ENCODE data around the gene PACRG. TPM values are rescaled to one million over a fixed set of nuclear protein-coding genes. Genes with fewer than 3 reads are reported as not detected.
A peak's percentile ranks its signal among the peaks of the same experiment; 100 is the strongest.
"Not testable (repeated sequence)": the region's sequence is repeated elsewhere in the genome, so short reads cannot be mapped to it uniquely, and the experiment has no call there.

PACRG gene
- total RNA-seq, 1 experiment from 2014 or later, result not detected

DNA sequence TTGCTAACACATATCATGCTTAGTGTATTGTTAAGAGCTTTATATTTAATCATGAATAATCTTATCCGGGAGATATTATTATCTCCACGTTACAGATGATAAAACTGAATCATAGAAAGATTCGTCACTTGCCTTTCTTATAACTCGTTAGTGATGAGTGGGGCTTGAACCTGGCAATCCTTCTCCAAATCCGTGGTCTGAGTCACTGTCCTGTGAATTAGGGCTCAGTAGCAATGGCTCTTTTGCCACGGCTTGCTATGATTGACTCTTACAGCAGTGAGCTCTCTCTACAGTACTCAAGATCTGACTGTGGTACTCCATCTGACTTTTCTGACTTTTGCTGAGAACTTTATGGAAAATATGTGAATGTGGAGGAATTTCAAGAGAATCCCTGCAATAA lies 246.9 kb downstream of the PACRG start:
- Histone ChIP-seq H3K27me3 (no peaks in the 10 kb centered on the region), H3K36me3 (no peaks in the 10 kb centered on the region), H3K9me3 (no peaks in the 10 kb centered on the region), H3K4me3 (no peak overlapping the region)
- DNase-seq, result no peak

DNA sequence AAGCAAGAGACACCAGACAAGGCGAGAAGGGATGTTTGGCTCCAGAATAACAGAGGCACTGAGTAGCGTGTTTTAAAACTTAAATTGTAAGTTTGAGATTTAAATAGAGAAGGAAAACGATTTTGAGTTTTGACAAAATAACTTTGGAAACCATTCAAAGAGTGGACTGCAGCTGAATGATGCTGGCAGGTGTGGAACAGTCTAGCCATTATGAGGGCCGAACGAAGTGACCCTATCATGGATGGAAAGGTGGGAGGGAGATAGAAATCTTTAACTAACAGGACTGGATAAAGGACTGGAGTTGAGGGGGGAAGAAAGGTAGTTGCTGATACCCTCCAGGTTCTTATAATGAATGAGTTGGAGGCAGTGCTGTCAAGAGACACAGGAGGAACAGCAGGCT lies 248.4 kb downstream of the PACRG start:
- Histone ChIP-seq H3K9me3 (no peaks in the 10 kb centered on the region), H3K4me3 (no peak overlapping the region), H3K36me3 (no peaks in the 10 kb centered on the region), H3K27me3 (no peaks in the 10 kb centered on the region)
- no peak for DNase-seq

DNA sequence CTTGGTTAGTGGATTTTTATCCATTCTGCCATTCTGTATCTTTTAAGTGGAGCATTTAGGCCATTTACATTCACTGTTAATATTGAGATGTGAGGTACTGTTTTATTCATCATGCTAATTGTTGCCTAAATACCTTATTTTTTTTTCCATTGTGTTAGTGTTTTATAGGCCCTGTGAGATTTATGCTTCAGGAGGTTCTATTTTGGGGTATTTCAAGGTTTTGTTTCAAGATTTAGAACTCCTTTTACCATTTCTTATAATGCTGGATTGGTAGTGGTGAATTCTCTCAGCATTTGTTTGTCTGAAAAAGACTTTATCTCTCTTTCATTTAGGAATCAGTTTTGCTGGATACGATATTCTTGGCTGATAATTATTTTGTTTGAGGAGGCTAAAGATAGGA lies 255.5 kb downstream of the PACRG start:
- not testable (repeated sequence) for H3K27me3 ChIP-seq, H3K4me3 ChIP-seq, H3K9me3 ChIP-seq, H3K36me3 ChIP-seq, DNase-seq

DNA sequence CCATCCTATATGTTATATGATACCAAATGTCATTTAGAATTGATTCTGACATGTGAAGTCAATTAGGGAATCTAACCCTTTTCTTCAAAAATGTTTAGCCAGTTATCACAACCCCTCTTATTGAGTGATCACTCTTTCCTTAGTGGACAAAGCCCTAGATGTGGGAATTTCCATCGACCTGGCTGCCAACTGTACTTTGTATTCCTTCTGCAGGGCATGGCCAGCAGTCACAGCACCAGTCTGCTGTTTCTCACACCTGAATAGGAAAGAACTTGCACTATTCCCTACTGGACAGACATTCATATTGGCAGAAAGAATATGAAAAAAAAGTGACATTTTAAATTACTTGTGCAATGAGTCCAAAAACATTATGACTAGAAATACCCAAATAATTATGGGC lies 271.0 kb downstream of the PACRG start:
- Histone ChIP-seq H3K36me3 (no peaks in the 10 kb centered on the region), H3K27me3 (no peaks in the 10 kb centered on the region), H3K9me3 (no peaks in the 10 kb centered on the region), H3K4me3 (no peak overlapping the region)
- no peak for DNase-seq

DNA sequence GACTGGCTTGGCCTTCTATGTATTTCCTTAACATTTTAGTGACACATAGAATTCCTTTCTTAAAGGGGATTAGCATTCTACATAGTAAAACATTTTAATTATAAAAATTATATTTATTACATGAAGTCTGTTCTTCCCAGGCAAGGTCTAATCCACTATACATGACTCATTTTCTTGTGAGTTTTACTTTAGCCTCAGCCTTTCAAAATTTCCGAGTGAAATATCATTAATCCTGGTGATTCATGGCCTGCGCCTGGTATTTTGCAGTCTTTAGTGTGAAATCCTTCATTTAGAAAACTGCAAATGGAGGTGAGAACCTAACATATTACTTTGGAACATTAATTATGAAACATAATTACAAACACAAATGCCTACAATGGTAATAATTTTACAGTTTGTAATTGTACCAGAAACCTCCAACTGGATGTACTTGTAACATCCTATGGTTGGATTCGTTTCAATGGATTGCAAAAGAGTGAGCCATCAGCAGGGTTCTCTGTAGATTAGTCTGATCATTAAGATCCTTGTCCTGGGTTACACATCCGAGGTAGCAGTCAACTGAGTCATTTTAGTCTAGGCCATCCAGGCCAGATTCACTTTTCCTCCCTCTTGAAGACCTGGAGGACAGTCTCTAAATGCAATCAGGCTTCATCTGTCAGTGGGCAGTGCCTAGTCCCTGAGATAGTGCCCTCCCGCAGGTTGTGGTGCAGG lies 272.0 kb downstream of the PACRG start:
- H3K36me3 ChIP-seq, result no peaks in the 10 kb centered on the region
- DNase-seq, result peak; percentile 6
- no peaks in the 10 kb centered on the region for H3K9me3 ChIP-seq
- no peak overlapping the region for H3K4me3 ChIP-seq
- H3K27me3 ChIP-seq, result no peaks in the 10 kb centered on the region

DNA sequence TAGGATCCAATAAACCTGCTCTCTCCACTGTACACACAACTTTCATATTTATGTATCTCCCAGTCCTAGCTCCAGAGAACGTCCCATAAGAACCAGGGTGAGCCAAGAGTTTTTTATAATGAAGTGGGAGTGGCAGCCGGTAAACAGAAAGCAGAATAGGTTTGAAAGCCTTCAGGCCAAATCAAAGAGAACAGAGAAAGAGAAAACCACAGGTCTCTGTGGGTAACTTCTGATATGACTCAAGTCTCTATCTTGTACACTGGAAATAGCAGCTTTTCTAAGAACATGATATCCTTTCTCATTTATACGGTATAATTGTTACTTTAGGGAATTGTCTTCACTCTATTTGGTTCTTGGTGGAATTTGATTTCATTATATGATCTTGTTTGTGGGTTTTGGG lies 273.6 kb downstream of the PACRG start:
- no peaks in the 10 kb centered on the region for H3K27me3 ChIP-seq
- no peak overlapping the region for H3K4me3 ChIP-seq
- H3K9me3 ChIP-seq, result no peaks in the 10 kb centered on the region
- no peaks in the 10 kb centered on the region for H3K36me3 ChIP-seq
- DNase-seq, result no peak

DNA sequence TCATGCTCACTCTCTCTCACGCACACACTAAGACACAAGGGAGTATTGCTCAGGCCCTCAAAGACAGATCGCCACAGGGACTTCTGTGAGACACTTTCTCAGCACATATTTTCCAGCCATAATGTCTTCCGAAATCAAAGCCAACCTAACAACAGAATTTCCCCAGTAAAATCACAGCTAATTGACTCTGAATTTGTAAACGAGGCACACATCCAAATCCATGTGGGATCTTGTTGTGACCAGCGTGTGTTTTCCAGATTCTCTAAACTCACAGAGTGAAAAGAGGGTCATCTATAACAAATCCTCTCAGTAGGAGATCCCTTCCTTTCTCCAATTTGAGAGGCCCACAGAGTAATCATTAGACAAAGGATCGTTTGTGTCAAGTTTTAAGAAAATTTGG lies 280.4 kb downstream of the PACRG start:
- H3K9me3 ChIP-seq, result no peaks in the 10 kb centered on the region
- no peak overlapping the region for H3K4me3 ChIP-seq
- no peak for DNase-seq
- H3K27me3 ChIP-seq, result no peaks in the 10 kb centered on the region
- H3K36me3 ChIP-seq, result no peaks in the 10 kb centered on the region

DNA sequence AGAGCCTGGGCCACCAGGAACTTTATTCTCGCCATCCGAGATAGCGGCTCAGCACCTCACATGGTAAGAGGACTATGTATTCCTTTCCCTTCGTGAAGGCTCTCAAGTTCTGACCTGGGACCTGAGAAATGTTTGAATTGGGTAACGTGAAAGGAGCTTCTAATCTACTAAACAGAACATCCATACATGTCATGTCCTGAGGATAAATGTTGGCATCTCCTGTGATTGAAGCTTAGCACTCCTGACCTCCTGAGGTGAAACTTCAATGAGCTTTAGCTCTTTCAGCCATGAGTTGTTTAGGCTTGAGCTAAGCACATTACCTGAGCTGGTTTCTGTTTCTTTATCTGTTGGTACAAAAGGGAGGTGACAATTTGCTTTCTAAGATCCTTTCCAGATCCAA lies 280.9 kb downstream of the PACRG start:
- Histone ChIP-seq H3K9me3 (no peaks in the 10 kb centered on the region), H3K36me3 (no peaks in the 10 kb centered on the region), H3K4me3 (no peak overlapping the region), H3K27me3 (no peaks in the 10 kb centered on the region)
- DNase-seq, result no peak

DNA sequence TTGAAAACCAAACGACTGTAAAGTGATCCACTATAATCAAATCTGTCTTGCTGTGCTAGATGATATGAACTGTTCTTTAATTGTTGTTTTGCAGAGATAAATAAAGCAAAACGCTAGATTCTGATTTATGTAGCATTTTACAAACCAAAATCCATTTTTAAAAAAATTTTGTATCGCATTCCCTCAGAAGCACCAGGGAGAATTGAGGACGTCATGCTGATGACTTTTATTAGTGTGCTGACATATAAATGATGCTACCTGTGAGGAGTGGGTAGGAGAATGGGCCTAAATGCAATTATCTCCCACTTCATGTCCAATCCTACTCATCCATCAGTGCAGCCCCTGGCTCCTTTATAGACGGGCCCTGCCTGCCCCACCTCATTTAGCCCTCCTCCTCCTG lies 282.4 kb downstream of the PACRG start:
- Histone ChIP-seq H3K36me3 (no peaks in the 10 kb centered on the region), H3K9me3 (no peaks in the 10 kb centered on the region), H3K4me3 (no peak overlapping the region), H3K27me3 (no peaks in the 10 kb centered on the region)
- no peak for DNase-seq

DNA sequence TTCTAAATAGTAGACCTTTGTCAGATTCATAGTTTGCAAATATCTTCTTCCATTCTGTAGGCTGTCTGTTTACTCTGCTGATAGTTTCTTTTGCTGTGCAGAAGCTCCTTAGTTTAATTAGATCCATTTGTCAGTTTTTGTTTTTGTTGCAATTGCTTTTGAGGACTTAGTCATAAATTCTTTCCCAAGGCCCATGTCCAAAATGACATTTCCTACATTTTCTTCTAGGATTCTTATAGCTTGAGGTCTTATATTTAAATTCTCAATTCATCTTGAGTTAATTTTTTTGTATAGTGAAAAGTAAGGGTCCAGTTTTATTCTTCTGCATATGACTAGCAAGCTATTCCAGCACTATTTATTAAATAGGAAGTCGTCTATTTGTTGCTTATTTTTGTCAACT lies 287.0 kb downstream of the PACRG start:
- no peaks in the 10 kb centered on the region for H3K9me3 ChIP-seq
- DNase-seq, result no peak
- H3K27me3 ChIP-seq, result no peaks in the 10 kb centered on the region
- no peaks in the 10 kb centered on the region for H3K36me3 ChIP-seq
- no peak overlapping the region for H3K4me3 ChIP-seq

DNA sequence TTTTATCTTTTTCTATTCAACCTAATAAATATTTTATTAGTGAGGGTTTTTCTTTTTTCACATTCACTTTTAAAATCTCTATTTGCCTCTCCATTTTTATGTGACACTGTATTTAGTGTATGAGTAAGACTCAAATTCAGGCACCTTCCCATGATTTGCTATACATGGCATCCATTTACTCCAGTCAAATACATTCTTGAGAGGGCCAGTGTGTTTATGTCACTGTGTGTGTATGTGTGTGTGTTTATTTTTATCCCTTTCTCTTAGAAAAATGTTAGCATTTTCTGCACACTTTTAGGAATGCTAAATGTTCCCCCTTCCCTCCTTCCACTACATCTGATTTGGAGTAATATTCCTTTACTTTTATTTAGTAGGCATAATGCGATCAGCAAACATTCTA lies 290.0 kb downstream of the PACRG start:
- H3K27me3 ChIP-seq, result no peaks in the 10 kb centered on the region
- no peak for DNase-seq
- no peak overlapping the region for H3K4me3 ChIP-seq
- H3K9me3 ChIP-seq, result no peaks in the 10 kb centered on the region
- no peaks in the 10 kb centered on the region for H3K36me3 ChIP-seq

DNA sequence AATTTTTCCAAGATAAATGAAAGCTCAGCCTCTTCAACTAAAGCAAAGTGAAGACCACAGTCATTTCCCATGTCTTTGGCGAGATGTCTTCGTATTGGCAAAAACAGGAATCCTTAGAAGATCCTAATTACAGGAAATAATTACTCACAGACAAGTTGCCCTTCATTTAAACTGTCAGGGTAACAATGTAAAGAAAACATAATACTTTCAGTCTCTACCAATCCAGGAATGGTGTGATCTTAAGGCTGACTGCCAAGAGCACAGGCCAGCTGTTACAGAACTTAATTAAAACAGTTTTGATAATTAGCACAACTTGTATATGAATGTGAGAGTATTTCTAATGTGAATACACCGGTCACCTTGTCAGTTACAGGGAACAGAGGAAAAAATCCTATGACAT lies 292.2 kb downstream of the PACRG start:
- H3K9me3 ChIP-seq, result peaks cover 5% of the 10 kb centered on the region; the same call in 1 of the 2 replicates
- DNase-seq, result no peak
- H3K27me3 ChIP-seq, result no peaks in the 10 kb centered on the region
- H3K4me3 ChIP-seq, result no peak overlapping the region
- no peaks in the 10 kb centered on the region for H3K36me3 ChIP-seq

DNA sequence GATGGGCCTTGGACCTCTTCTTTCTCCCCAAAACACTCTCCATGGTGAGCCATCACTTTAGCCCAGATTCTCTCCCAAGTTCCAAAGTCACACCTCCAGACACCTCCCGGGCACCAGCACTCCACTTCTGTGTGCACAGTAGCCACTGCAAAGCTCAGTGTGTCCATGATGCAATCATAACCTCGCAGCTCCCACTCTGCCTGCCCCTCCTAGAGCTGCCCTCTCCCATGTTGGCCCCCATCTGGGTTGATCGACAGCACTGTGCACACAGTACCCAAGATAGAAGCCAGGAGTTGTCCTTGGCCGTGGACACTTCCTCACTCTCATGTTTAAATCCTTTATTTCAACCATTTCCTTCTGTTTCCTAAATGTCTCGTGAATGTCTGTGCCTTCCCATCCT lies 293.3 kb downstream of the PACRG start:
- no peaks in the 10 kb centered on the region for H3K36me3 ChIP-seq
- no peak for DNase-seq
- H3K27me3 ChIP-seq, result no peaks in the 10 kb centered on the region
- no peak overlapping the region for H3K4me3 ChIP-seq
- peaks cover 5% of the 10 kb centered on the region; the same call in 1 of the 2 replicates for H3K9me3 ChIP-seq

DNA sequence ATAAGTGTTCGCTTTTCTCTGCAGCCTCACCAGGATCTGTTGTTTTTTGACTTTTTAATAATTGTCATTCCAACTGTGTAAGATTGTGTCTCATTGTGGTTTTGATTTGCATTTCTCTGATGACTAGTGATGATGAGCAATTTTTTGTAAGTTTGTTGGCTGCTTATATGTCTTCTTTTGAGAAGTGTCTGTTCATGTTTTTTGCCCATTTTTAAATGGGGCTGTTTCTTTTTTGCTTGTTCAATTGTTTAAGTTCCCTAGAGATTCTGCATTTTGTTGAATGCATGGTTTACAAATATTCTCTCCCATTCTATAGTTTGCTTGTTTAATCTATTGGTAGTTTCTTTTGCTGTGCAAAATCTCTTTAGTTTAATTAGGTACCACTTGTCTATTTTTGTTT lies 295.9 kb downstream of the PACRG start:
- Histone ChIP-seq H3K9me3 (peaks cover 5% of the 10 kb centered on the region; the same call in 1 of the 2 replicates), H3K4me3 (no peak overlapping the region), H3K27me3 (no peaks in the 10 kb centered on the region), H3K36me3 (no peaks in the 10 kb centered on the region)
- DNase-seq, result no peak

DNA sequence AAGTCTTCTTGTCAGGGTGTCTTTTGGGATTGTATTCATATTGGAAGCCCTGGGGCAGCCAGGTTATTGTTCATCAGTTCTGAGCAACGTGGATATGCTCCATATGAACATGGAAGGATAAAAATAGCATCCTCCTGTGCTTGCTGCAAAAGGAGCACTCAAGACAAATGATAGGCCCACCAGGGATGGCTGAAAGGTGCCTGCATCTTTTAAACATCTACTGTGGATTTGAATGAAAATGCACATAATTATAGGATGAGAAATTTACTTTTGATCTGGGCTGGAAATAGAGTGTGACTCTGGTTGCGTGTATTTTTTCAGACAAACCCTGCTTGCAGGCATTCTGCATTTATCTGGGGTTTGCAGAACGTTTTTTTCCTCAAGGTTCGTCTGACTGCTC lies 299.1 kb downstream of the PACRG start:
- DNase-seq, result no peak
- no peak overlapping the region for H3K4me3 ChIP-seq
- H3K27me3 ChIP-seq, result no peaks in the 10 kb centered on the region

DNA sequence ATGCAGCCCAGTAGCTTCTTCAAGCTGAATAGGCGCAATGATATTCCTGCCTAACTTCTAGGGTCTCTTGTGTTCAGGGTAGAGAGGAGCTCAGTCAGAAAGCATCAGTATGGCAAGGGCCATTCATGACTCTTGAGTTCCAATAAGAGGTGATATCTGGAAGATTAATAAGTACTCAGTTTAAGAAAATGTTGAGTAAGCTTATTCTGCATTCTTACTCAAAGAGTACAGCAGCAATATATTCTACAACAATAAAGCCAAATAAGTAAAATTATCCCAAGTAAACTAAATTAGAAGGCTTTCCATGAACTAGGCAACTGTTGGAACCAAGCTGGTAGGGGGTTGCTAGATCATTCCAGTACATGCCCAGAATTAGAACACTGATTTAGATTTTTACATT lies 303.2 kb downstream of the PACRG start:
- DNase-seq, result no peak
- Histone ChIP-seq H3K4me3 (no peak overlapping the region), H3K9me3 (no peaks in the 10 kb centered on the region), H3K27me3 (no peaks in the 10 kb centered on the region), H3K36me3 (no peaks in the 10 kb centered on the region)

More for the DNA sequence above, 299.1 kb downstream of the PACRG start:
- Histone ChIP-seq H3K9me3 (peaks cover 5% of the 10 kb centered on the region; the same call in 1 of the 2 replicates), H3K36me3 (no peaks in the 10 kb centered on the region)

DNA sequence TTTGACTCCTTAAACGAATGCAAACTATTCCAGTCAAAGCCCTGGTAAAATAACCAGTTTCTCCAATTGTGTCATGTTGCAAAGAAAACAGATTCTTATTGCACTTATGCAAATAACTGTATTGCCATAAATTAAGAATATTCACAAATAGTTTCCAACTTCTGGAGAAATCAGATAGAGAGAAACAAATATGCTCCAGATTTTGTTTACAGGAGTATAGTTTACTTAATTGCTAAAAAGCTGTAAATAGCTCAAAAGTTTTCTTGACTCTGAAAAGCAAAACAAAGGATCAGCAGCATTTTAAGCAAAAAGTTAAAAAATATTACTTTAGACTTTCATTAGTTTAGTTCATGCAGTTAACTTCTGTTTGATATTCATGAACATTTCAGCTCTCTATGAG lies 304.2 kb downstream of the PACRG start:
- H3K27me3 ChIP-seq, result no peaks in the 10 kb centered on the region
- no peaks in the 10 kb centered on the region for H3K36me3 ChIP-seq
- DNase-seq, result no peak
- H3K4me3 ChIP-seq, result no peak overlapping the region
- no peaks in the 10 kb centered on the region for H3K9me3 ChIP-seq

DNA sequence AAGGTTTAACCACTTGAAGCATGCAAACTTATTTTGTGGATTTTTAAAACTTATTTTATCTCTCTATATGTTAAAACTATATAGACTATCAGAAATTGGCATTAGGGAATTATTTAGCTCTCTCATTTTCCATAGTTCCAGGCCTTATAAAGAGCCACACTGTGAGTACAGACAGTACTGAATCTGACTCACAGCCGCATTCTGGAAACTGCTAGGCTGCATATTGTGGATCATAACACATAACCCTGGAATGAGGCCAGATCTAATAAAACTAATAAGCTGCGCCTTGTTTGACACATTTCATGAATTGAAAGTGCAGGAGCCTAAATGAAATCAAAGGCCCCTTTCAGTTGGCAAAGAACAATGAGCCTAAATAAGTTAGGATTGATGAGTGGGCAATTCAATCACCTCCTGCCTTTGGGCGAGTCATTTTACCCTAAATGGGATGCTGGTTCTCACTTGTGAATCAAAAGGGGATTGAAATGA lies 308.4 kb downstream of the PACRG start:
- no peak overlapping the region for H3K4me3 ChIP-seq
- DNase-seq, result no peak
- H3K27me3 ChIP-seq, result no peaks in the 10 kb centered on the region
- no peaks in the 10 kb centered on the region for H3K36me3 ChIP-seq
- no peaks in the 10 kb centered on the region for H3K9me3 ChIP-seq
